ENCODE measurements around the gene CD70.
"Not testable (repeated sequence)": the region's sequence is repeated elsewhere in the genome, so short reads cannot be mapped to it uniquely, and the experiment has no call there.

The CD70 gene

DNA sequence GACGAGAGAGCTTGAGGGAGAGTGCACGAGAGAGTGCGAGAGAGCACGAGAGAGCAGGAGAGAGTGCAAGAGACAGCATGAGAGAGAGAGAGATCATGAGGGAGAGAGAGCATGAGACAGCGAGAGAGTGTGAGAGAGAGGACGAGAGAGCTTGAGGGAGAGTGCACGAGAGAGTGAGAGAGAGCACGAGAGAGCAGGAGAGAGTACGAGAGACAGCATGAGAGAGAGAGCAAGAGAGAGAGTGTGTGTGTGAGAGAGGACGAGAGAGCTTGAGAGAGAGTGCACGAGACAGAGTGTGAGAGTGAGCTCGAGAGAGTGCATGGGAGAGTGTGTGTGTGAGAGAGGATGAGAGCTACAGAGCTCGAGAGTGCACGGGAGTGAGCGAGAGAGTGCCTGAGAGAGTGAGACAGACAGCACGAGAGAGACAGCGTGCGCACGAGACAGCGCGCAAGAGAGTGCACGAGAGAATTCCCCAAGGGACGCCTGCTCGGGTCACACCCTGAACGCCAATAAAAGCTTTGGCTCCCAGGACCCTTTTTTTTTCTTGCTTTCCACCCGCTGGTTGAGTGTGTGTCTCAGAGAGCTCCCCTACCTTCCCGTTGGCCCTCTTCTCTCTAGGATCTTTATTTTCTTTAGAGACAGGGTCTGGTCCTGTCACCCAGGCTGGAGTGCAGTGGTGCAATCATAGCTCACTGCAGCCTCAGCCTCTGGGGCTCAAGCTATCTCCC is 3.7 kb downstream of the CD70 start:
- peak overlapping the region; percentile 86 for H3K4me3 Mint-ChIP-seq
- H3K36me3 Mint-ChIP-seq (ENCODE audit: low read depth), result peaks cover 9% of the 10 kb centered on the region
- no peak overlapping the region for H3K27ac Mint-ChIP-seq
- ATAC-seq, result no peak
- H3K9me3 Mint-ChIP-seq, result no peaks in the 10 kb centered on the region
- H3K4me1 Mint-ChIP-seq, result peaks cover 50% of the 10 kb centered on the region
- peaks cover 67% of the 10 kb centered on the region for H3K27me3 Mint-ChIP-seq
- DNase-seq, result no peak

GRCh38 chr19:6586726-6587092 is 4.2 kb downstream of the CD70 start:
- H3K4me1 Mint-ChIP-seq, result peaks cover 47% of the 10 kb centered on the region
- H3K9me3 Mint-ChIP-seq, result no peaks in the 10 kb centered on the region
- H3K4me3 Mint-ChIP-seq, result peak overlapping the region; percentile 86
- no peak overlapping the region for H3K27ac Mint-ChIP-seq
- peaks cover 69% of the 10 kb centered on the region for H3K27me3 Mint-ChIP-seq
- ATAC-seq, result no peak
- H3K36me3 Mint-ChIP-seq (ENCODE audit: low read depth), result peaks cover 9% of the 10 kb centered on the region
- DNase-seq, result no peak

- H3K4me3 Mint-ChIP-seq, result no peak overlapping the region
These were observed 4.9 kb downstream of the CD70 start for GRCh38 chr19:6586056-6586455.

DNA sequence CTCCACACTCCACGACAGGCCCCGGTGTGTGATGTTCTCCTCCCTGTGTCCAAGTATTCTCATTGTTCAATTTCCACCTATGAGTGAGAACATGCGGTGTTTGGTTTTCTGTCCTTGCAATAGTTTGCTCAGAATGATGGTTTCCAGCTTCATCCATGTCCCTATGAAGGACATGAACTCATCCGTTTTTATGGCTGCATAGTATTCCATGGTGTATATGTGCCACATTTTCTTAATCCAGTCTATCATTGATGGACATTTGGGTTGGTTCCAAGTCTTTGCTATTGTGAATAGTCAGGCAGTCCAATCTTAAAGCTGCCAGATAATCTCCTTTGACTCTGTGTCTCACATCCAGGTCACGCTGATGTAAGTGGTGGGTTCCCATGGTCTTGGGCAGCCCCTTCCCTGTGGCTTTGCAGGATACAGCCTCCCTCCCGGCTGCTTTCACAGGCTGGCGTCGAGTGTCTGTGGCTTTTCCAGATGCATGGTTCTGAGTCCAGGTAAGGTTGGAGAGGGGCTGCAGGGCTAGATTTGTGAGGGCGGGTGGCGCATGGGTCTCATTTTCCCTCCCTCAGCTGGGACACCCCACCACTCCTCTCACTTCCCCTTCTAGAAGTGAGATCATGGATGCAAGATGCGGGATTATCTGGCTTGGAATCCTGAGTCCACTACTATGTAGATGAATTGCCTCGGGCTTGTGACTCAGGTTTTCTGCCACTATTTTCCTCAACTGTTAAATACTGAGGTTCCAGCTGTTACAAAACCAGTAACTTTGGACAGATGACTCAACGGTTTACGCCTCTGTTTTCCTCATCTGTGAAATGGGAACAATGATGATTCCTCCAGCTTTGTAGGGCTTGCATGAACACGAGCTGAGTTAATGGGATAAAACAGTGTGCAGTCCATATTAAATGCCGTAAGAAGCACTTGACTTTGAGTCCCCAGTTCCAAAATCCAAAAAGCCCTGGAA is 8.2 kb downstream of the CD70 start:
- not testable (repeated sequence) for H3K9me3 Mint-ChIP-seq; H3K27ac Mint-ChIP-seq; H3K4me3 Mint-ChIP-seq; DNase-seq; ATAC-seq; H3K36me3 Mint-ChIP-seq (ENCODE audit: low read depth)
- Mint-ChIP-seq H3K27me3 (peaks cover 44% of the 10 kb centered on the region), H3K4me1 (peaks cover 23% of the 10 kb centered on the region)

More at GRCh38 chr19:6586056-6586455, 4.9 kb downstream of the CD70 start:
- Mint-ChIP-seq H3K9me3 (no peaks in the 10 kb centered on the region), H3K27ac (no peak overlapping the region), H3K36me3 (ENCODE audit: low read depth) (peaks cover 9% of the 10 kb centered on the region), H3K4me1 (peaks cover 41% of the 10 kb centered on the region), H3K27me3 (peaks cover 66% of the 10 kb centered on the region)
- DNase-seq (no peak), ATAC-seq (no peak)

DNA sequence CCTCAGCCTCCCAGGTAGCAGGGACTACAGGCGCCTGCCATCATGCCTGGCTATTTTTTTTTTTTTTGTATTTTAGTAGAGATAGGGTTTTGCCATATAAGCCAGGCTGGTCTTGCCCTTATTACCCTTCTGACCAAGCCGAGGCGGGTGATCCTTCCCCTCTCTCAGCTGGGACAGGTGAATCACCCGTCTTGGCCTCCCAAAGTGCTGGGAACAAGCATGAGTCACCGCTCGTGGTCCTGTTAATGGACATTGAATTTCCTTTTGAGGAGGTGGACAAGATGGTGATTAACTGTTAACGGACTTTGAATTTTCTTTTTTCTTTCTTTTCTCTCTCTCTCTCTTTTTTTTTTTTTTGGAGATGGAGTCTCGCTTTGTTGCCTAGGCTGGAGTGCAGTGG is 10.6 kb downstream of the CD70 start:
- H3K4me3 Mint-ChIP-seq, result no peak overlapping the region
- H3K27me3 Mint-ChIP-seq, result peaks cover 24% of the 10 kb centered on the region
- H3K4me1 Mint-ChIP-seq, result peaks cover 12% of the 10 kb centered on the region
- peaks cover 4% of the 10 kb centered on the region for H3K36me3 Mint-ChIP-seq (ENCODE audit: low read depth)
- ATAC-seq (no peak), DNase-seq (no peak)
- no peaks in the 10 kb centered on the region for H3K9me3 Mint-ChIP-seq
- H3K27ac Mint-ChIP-seq, result no peak overlapping the region

GRCh38 chr19:6579450-6580178 is 11.3 kb downstream of the CD70 start:
- Mint-ChIP-seq H3K27ac (no peak overlapping the region), H3K9me3 (no peaks in the 10 kb centered on the region), H3K4me1 (peaks cover 12% of the 10 kb centered on the region), H3K36me3 (ENCODE audit: low read depth) (peaks cover 3% of the 10 kb centered on the region), H3K27me3 (peaks cover 18% of the 10 kb centered on the region), H3K4me3 (no peak overlapping the region)
- ATAC-seq (no peak), DNase-seq (no peak)

DNA sequence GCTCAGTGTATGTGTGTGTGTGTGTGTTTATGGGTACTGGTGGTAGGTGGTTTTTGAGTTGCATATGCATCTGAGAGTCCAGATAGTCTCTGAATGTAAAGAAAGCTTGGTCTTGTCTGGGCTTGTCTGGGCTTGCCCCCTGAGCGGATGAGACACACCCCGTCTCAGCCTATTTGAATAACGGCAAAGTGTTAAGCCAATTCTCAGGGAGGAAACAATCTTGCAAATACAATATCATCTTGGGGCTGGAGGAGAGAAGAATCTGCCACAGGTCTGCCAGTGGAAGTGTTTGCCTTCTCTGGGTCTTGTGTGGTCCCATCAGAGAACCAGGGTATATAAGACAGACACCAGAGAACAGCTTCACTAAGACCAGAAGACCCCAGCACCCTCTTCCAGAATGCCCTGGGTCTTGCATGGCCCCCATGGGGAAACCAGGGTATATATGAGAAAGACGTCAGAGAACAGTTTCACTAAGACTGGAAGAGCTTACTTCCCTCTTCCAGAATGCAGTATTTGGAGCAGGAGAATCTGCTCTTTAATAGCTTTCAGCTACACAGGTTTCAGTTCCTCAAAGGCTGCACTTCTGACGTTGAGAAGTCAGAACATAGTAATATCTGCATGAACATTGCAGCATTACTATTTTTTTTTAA is 13.3 kb downstream of the CD70 start:
- Mint-ChIP-seq H3K27me3 (peaks cover 14% of the 10 kb centered on the region), H3K4me1 (peaks cover 10% of the 10 kb centered on the region), H3K4me3 (no peak overlapping the region), H3K36me3 (ENCODE audit: low read depth) (no peaks in the 10 kb centered on the region), H3K27ac (no peak overlapping the region), H3K9me3 (no peaks in the 10 kb centered on the region)
- no peak for ATAC-seq
- no peak for DNase-seq

DNA sequence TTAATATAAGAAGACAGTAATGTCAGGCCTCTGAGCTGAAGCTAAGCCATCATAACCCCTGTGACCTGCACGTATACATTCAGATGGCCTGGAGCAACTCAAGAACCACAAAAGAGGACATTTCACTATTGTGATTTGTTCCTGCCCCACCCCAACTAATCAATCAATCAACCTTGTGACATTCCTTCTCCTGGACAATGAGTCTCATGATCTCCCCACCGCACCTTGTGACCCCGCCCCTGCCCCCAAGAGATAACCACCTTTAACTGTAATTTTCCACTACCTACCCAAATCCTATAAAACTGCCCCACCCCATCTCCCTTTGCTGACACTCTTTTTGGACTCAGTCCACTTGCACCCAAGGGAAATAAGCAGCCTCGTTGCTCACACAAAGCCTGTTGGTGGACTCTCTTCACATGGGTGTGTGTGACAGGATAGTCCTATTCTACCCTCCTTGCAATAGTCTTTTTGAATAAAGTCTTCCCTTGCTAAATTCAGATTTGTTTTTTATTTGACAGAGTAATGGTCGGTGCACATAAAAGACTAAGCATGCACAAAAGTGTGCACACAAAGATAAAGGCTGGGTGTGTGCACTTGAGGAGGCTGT is 14.0 kb downstream of the CD70 start:
- no peak for DNase-seq
- no peak overlapping the region for H3K4me3 Mint-ChIP-seq
- no peak overlapping the region for H3K27ac Mint-ChIP-seq
- H3K9me3 Mint-ChIP-seq, result no peaks in the 10 kb centered on the region
- ATAC-seq, result no peak
- no peaks in the 10 kb centered on the region for H3K36me3 Mint-ChIP-seq (ENCODE audit: low read depth)
- H3K4me1 Mint-ChIP-seq, result peaks cover 10% of the 10 kb centered on the region
- H3K27me3 Mint-ChIP-seq, result peaks cover 14% of the 10 kb centered on the region

DNA sequence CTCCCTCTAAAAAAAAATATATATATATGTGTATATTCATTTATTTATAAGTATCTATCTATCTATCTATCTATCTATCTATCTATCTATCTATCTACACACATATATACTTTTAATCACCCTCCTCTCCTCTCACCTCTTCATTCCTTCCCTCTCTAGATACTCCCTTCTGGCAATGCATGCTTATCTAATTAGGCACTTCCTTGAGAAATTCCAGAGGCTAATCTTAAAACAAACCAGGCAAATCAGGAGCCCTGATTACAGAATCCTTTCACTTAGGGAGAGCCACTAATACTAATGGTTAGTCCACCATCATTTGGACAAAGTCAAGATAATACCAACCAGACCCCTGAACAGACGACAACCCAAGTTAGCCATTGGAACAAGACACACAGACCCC is 17.6 kb downstream of the CD70 start:
- H3K9me3 Mint-ChIP-seq, result peaks cover 5% of the 10 kb centered on the region
- DNase-seq (no peak), ATAC-seq (no peak)
- H3K27me3 Mint-ChIP-seq, result peaks cover 19% of the 10 kb centered on the region
- no peaks in the 10 kb centered on the region for H3K36me3 Mint-ChIP-seq (ENCODE audit: low read depth)
- H3K4me3 Mint-ChIP-seq, result no peak overlapping the region
- no peak overlapping the region for H3K27ac Mint-ChIP-seq
- peaks cover 4% of the 10 kb centered on the region for H3K4me1 Mint-ChIP-seq

DNA sequence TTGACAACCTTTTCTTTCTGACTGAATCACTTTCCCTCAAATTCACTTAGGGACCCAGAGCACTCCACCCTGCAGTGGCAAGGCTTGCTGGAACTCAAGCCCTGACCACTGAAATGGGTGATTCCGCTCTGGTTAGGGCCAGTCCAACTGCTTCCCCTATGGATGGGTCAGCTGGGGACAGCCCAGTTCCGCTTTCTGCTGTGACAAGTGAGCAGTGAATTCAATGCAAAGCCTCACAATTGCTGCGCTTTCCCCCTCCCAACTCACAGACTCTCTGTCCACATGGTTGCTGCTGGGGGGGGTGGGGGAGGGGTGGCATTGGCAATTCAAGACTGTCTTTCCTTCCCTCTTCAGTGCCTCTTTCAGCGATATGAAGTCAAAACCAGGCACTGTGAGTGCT is 18.7 kb downstream of the CD70 start:
- Mint-ChIP-seq H3K4me1 (peaks cover 2% of the 10 kb centered on the region), H3K36me3 (ENCODE audit: low read depth) (no peaks in the 10 kb centered on the region), H3K9me3 (peaks cover 5% of the 10 kb centered on the region), H3K27ac (no peak overlapping the region), H3K27me3 (peaks cover 23% of the 10 kb centered on the region), H3K4me3 (no peak overlapping the region)
- DNase-seq (no peak), ATAC-seq (no peak)

DNA sequence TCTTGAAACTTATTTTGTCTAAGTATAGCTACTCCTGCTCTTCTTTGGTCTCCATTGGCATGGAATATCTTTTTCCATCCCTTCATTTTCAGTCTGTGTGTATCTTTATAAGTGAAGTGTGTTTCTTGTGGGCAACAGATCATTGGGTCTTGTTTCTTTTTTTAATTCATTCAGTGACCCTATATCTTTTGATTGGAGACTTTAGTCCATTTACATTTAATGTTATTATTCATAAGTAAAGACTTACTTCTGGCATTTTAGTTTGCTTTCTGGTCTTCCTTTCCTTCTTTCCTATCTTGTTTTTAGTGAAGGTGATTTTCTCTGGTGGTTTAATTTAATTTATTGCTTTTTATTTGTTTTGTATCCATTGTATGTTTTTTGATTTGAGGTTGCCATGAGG is 19.8 kb downstream of the CD70 start:
- Mint-ChIP-seq H3K4me3 (no peak overlapping the region), H3K27ac (no peak overlapping the region), H3K27me3 (peaks cover 23% of the 10 kb centered on the region), H3K36me3 (ENCODE audit: low read depth) (no peaks in the 10 kb centered on the region), H3K4me1 (peaks cover 2% of the 10 kb centered on the region), H3K9me3 (peaks cover 5% of the 10 kb centered on the region)
- no peak for ATAC-seq
- no peak for DNase-seq

DNA sequence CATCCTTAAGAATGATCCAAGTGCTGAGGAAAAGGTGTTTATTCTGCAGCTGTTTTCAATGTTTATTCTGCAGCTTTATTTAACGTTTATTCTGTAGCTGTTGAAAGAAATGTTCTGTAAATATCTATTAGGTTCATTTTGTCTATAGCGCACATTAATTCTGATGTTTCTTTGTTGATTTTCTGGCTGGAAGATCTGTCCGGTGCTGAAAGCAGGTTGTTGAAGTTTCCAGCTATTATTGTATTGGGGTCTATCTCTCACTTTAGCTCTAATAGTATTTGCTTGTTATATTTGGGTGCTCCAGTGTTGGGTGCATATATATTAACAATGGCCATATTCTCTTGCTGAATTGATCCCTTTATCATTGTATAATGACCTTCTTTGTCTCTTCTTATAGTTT is 20.2 kb downstream of the CD70 start:
- H3K9me3 Mint-ChIP-seq, result peaks cover 5% of the 10 kb centered on the region
- no peak overlapping the region for H3K27ac Mint-ChIP-seq
- H3K4me1 Mint-ChIP-seq, result peaks cover 2% of the 10 kb centered on the region
- peaks cover 23% of the 10 kb centered on the region for H3K27me3 Mint-ChIP-seq
- H3K36me3 Mint-ChIP-seq (ENCODE audit: low read depth), result no peaks in the 10 kb centered on the region
- no peak for DNase-seq
- no peak for ATAC-seq
- no peak overlapping the region for H3K4me3 Mint-ChIP-seq

GRCh38 chr19:6568816-6569215 is 22.1 kb downstream of the CD70 start:
- no peaks in the 10 kb centered on the region for H3K36me3 Mint-ChIP-seq (ENCODE audit: low read depth)
- H3K27me3 Mint-ChIP-seq, result peaks cover 26% of the 10 kb centered on the region
- H3K4me1 Mint-ChIP-seq, result peaks cover 2% of the 10 kb centered on the region
- no peak overlapping the region for H3K4me3 Mint-ChIP-seq
- no peak for DNase-seq
- ATAC-seq, result no peak
- H3K9me3 Mint-ChIP-seq, result peaks cover 12% of the 10 kb centered on the region
- no peak overlapping the region for H3K27ac Mint-ChIP-seq

- Mint-ChIP-seq H3K4me1 (peaks cover 2% of the 10 kb centered on the region), H3K27ac (no peak overlapping the region), H3K36me3 (ENCODE audit: low read depth) (no peaks in the 10 kb centered on the region), H3K4me3 (no peak overlapping the region), H3K27me3 (peaks cover 29% of the 10 kb centered on the region), H3K9me3 (peaks cover 12% of the 10 kb centered on the region)
- DNase-seq (no peak), ATAC-seq (no peak)
These were observed 22.9 kb downstream of the CD70 start for GRCh38 chr19:6568010-6568526.
